HUES6 (cell line): Measurements from ENCODE around the gene FCAMR.

Source experiments
- H3K27ac ChIP-seq: 2 replicates; pipeline ENCODE4 v1.7.0; 2013; ENCODE audit warnings: low read depth, mild to moderate bottlenecking, low read length, inconsistent platforms
- H3K27me3 ChIP-seq: 2 replicates; pipeline ENCODE4 v1.6.1; 2013; ENCODE audit warnings: low read length; ENCODE audit not compliant: control insufficient read depth, insufficient read depth
- H3K36me3 ChIP-seq: 2 replicates; pipeline ENCODE4 v1.6.1; 2013; ENCODE audit warnings: low read length; ENCODE audit not compliant: control insufficient read depth, insufficient read depth
- H3K4me1 ChIP-seq: 2 replicates; pipeline ENCODE4 v1.6.1; 2013; ENCODE audit warnings: low read length; ENCODE audit not compliant: control insufficient read depth, insufficient read depth
- H3K4me3 ChIP-seq: 2 replicates; pipeline ENCODE4 v1.5.1; 2013; ENCODE audit warnings: low read depth, low read length
- H3K9ac ChIP-seq: one replicate; pipeline ENCODE4 v1.6.1; 2013; ENCODE audit warnings: mild to moderate bottlenecking, low read length
- H3K9me3 ChIP-seq: 2 replicates; pipeline ENCODE4 v1.6.1; 2013; ENCODE audit warnings: low read depth, low read length; ENCODE audit not compliant: control insufficient read depth, insufficient read depth

Gene FCAMR

GRCh38 chr1:206992790-206993189 lies 22.5 kb upstream of the FCAMR start:
- no peaks in the 10 kb centered on the region for H3K9me3 ChIP-seq
- no peak overlapping the region for H3K9ac ChIP-seq
- no peaks in the 10 kb centered on the region for H3K27me3 ChIP-seq
- H3K4me1 ChIP-seq: no peaks in the 10 kb centered on the region
- H3K27ac ChIP-seq: no peak overlapping the region
- H3K36me3 ChIP-seq: no peaks in the 10 kb centered on the region
- no peak overlapping the region for H3K4me3 ChIP-seq

GRCh38 chr1:206987873-206988272 lies 17.6 kb upstream of the FCAMR start:
- Histone ChIP-seq H3K27me3 (peaks cover 14% of the 10 kb centered on the region; the same call in 1 of the 2 replicates), H3K27ac (no peak overlapping the region), H3K4me3 (no peak overlapping the region), H3K4me1 (peaks cover 23% of the 10 kb centered on the region), H3K9me3 (no peaks in the 10 kb centered on the region), H3K9ac (no peak overlapping the region), H3K36me3 (no peaks in the 10 kb centered on the region)

DNA sequence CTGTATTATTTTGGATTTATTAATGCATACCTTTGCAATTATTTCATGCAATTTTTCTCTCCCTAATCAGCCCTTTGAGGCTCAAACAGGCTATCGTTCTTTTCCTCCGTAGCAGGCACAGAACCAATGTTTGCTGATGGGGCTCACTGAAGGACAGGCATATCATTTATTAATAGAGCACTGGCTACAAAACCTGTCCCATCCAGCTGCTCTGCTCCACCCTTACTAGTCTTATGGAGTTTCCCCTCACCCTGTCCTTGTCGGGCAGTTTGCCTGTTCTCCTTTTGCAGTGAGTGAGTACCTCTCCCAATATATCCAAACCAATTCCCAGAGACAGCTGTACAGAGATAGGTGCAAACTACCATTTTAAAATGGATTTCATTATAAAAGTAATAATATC lies 16.6 kb upstream of the FCAMR start:
- Histone ChIP-seq H3K9ac (no peak overlapping the region), H3K27ac (no peak overlapping the region), H3K4me1 (peaks cover 33% of the 10 kb centered on the region), H3K36me3 (no peaks in the 10 kb centered on the region), H3K4me3 (no peak overlapping the region), H3K27me3 (peaks cover 14% of the 10 kb centered on the region; the same call in 1 of the 2 replicates), H3K9me3 (no peaks in the 10 kb centered on the region)

DNA sequence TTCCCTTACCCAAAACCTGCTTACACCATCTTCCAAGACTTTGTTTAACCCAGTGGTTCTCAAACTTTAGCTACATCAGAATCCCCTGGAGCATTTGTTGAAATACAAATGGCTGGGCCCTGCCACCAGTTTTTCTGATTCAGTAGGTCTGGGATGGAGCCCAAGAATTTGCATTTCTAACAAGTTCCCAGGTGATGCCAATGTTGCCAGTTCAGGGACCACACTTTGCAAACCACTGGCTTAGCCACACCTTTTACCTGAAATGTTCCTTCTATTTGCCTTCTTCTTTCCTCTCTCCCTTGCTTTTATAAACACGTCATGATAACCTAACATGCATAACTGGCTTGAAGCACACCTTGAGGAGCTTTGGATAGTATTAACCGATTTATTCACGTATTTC lies 16.1 kb upstream of the FCAMR start:
- Histone ChIP-seq H3K4me3 (no peak overlapping the region), H3K27me3 (peaks cover 14% of the 10 kb centered on the region; the same call in 1 of the 2 replicates), H3K36me3 (no peaks in the 10 kb centered on the region), H3K4me1 (peaks cover 36% of the 10 kb centered on the region), H3K27ac (no peak overlapping the region), H3K9ac (no peak overlapping the region), H3K9me3 (no peaks in the 10 kb centered on the region)

DNA sequence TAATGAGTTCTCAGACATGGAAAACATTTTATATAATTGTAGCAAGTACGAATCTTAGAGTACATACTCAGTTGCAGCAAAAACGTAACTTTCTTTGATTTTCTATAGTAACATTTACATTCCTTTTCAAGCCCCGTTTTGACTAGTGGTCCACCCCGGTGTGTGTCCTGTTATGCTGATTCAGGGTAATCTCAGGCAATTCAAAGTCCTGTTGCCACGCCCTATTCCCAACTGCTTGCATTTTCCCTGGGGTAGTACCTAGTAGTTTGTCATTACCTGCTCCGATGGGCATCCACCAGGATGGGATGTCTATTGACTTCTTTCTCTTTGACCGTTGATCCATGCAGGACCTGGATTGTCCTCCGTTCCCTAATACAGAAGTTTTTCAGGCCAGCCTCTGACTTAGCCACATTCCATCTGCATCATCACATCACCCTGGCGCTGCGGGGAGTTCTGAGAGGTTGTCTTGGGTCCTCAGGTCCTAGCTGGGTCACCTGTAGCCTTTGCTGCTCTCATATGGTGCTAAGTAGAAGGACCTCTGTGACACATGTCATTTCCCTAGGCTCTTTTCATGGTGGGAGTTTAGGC lies 15.0 kb upstream of the FCAMR start:
- peaks cover 14% of the 10 kb centered on the region; the same call in 1 of the 2 replicates for H3K27me3 ChIP-seq

DNA sequence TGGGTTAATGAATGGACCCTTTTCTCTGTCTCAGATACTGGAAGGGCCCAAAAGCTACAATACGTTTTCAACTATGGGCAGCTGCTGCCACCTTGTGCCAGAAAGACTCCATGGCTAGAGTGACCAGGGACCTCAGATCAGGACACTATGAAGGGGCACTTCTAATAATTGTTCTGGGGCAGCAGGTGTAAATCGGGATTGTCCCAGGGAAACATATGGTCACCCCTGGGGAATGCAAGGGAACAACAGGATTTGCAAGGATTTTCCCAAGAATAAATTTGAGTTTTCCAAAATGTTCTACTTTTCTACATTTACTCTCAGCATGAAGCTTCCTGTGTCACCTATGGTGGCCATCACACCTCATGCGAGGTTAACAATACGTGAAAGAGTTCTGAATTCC lies 12.0 kb upstream of the FCAMR start:
- Histone ChIP-seq H3K27ac (no peak overlapping the region), H3K27me3 (peaks cover 14% of the 10 kb centered on the region; the same call in 1 of the 2 replicates), H3K9me3 (no peaks in the 10 kb centered on the region), H3K9ac (no peak overlapping the region), H3K36me3 (no peaks in the 10 kb centered on the region), H3K4me1 (peaks cover 41% of the 10 kb centered on the region), H3K4me3 (no peak overlapping the region)

More for the DNA sequence above, 15.0 kb upstream of the FCAMR start:
- Histone ChIP-seq H3K4me3 (peak overlapping the region; percentile 18; the same call in 1 of the 2 replicates), H3K27ac (no peak overlapping the region), H3K36me3 (no peaks in the 10 kb centered on the region), H3K9me3 (no peaks in the 10 kb centered on the region), H3K9ac (no peak overlapping the region), H3K4me1 (peaks cover 36% of the 10 kb centered on the region)

DNA sequence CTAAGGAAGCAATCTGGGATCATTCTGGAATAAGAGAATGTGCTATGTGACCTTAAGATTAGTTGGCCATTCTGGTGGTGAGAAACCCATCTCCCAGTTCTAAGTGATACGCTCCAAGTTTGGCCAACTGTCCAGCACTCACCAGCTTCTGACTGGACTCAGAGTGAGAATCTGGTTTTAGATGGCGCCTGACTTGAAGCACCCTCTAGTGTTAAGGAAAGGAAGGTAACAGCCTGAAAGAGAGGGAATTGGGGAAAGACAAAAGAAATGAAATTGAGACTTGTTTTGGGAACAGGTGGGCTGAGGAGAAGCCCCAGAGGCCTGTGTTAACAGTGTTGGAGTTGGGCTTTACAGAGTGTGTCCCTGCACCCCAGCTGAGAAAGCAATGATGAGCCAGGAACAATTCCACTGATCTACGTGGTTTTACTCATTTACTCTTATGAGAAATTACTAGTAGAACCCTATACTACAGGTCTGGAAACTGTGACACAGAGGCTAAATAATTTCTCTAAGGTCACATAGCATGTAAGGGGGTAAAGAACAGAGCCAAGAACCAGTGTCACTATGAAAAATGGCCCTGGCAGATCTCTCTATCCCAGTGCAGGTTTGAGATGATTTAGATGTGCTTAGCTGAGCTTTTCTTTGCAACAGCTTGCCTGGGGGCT lies 9.3 kb upstream of the FCAMR start:
- H3K4me1 ChIP-seq: peaks cover 22% of the 10 kb centered on the region; the same call in 1 of the 2 replicates
- 0 out of 2 replicates have a peak, but pooled peaks cover 3% of the 10 kb centered on the region for H3K27me3 ChIP-seq
- no peak overlapping the region for H3K9ac ChIP-seq
- H3K36me3 ChIP-seq: no peaks in the 10 kb centered on the region
- no peak overlapping the region for H3K27ac ChIP-seq
- H3K9me3 ChIP-seq: no peaks in the 10 kb centered on the region
- no peak overlapping the region for H3K4me3 ChIP-seq

- Histone ChIP-seq H3K9me3 (no peaks in the 10 kb centered on the region), H3K27ac (no peak overlapping the region), H3K4me3 (no peak overlapping the region), H3K9ac (no peak overlapping the region), H3K4me1 (peaks cover 22% of the 10 kb centered on the region; the same call in 1 of the 2 replicates), H3K36me3 (no peaks in the 10 kb centered on the region), H3K27me3 (peaks cover 3% of the 10 kb centered on the region; the same call in 1 of the 2 replicates)
These were observed 8.0 kb upstream of the FCAMR start for GRCh38 chr1:206978259-206978658.

- Histone ChIP-seq H3K4me1 (peaks cover 5% of the 10 kb centered on the region; the same call in 1 of the 2 replicates), H3K36me3 (no peaks in the 10 kb centered on the region), H3K27ac (no peak overlapping the region), H3K4me3 (no peak overlapping the region), H3K9me3 (no peaks in the 10 kb centered on the region), H3K9ac (no peak overlapping the region), H3K27me3 (peaks cover 11% of the 10 kb centered on the region; the same call in 1 of the 2 replicates)
These were observed 5.0 kb upstream of the FCAMR start for GRCh38 chr1:206975306-206975705.

DNA sequence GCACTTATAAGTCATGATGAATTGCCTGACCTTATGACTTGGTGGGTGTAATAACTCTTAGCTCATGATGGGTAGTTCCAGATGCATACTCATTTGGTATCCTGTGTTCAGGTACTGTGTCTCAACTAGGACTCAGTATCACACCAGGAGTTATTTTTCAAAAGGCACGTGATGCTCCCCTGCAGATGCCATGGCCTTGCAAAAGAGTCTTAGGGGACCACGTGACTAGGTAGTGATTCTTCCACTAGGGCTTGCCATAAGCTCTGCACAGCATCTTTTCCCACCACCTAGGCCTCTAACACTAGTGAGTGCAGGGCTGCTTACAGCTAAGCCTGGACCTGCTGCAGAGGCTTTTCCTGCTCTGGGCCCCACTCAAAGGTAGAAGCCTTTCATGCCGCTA lies 3.9 kb upstream of the FCAMR start:
- no peaks in the 10 kb centered on the region for H3K4me1 ChIP-seq
- no peaks in the 10 kb centered on the region for H3K9me3 ChIP-seq
- peaks cover 11% of the 10 kb centered on the region; the same call in 1 of the 2 replicates for H3K27me3 ChIP-seq
- H3K9ac ChIP-seq: no peak overlapping the region
- H3K27ac ChIP-seq: no peak overlapping the region
- H3K36me3 ChIP-seq: no peaks in the 10 kb centered on the region
- no peak overlapping the region for H3K4me3 ChIP-seq

- H3K9me3 ChIP-seq: no peaks in the 10 kb centered on the region
- H3K36me3 ChIP-seq: no peaks in the 10 kb centered on the region
- H3K4me1 ChIP-seq: no peaks in the 10 kb centered on the region
- no peak overlapping the region for H3K27ac ChIP-seq
- H3K4me3 ChIP-seq: no peak overlapping the region
- H3K9ac ChIP-seq: no peak overlapping the region
- peaks cover 15% of the 10 kb centered on the region; the same call in 1 of the 2 replicates for H3K27me3 ChIP-seq
These were observed 2.5 kb upstream of the FCAMR start for GRCh38 chr1:206972728-206973127.
